Activated CD8-positive, alpha-beta memory T cell treated with anti-CD3 and anti-CD28 coated beads, Interleukin-2, amount 50 U/mL, for 1 hour (primary cell): ENCODE results near the gene CRYBG2.
"Not testable (repeated sequence)": the region's sequence is repeated elsewhere in the genome, so short reads cannot be mapped to it uniquely, and the experiment has no call there.

Experiments used
- DNase-seq: peaks from one replicate; pipeline ENCODE4 v3.0.0-alpha.2; 2020; ENCODE audit errors: extremely low read depth

The CRYBG2 gene

DNA sequence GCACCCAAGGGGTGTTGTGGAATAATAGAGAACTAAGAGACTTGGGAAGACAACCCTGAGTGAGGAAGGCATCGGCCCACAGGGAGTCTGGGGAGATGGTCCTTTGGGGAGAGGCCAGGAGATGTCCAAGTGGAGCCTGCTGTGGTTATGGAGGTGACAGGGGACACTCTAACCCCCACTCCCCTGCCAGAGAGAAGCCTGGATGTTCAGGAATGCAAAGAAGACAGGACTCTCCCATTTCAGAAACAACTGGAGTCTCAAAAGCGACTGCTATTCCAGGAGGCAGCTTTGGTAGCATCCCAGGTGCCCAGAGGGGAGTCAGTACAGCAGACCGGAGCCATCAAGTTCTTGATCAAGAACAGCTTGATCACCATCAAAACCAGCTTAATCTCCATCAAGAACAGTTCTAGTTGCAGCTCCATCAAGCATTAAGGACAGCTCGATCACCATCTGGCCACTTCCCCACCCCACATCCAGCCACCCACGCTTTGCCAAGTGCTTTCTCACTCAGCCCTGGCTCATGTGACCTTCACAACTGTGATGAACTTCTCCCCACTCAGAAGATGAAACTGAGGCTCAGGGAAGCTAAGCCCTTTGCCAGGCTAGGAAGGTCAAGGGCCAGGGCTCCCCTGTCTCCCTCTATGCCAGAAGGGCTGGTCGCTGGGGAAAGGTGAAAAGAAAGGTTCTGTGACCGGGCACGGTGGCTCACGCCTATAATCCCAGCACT, 35.4 kb downstream of the CRYBG2 start:
- no peak for DNase-seq

DNA sequence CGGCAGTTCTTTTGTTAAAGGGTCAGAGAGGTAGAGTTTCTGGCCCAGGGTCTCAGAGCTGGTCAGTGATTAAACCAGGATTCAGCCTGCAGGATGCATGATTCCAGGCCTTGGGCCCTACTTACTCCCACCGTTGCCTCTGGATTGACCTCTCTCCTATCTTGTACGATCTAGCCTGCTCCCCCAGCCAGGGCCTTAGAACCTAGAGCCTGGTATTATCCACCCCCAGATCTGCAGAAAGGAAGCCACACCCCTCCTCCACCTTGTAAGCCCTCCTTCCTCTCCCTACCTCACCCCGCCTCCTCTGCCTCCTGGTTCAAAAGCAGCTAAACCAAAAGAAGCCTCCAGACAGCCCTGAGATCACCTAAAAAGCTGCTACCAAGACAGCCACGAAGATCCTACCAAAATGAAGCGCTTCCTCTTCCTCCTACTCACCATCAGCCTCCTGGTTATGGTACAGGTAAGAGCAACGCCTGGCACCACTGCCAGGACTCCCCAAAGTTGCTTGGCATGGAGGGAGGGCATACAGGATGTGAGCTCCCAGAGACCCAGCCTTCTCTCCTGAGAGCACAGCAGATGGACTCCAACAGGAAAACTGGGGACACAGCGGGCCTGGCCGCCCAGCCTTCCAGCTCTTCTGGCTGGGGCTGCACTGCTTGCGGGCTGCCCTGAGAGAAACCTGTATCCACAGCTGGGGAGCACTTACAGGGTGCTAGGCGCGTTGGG, 36.2 kb downstream of the CRYBG2 start, which contains the start of gene CD52:
CD52 (plus strand) TSS at position 347 of the 726 bp plus-strand sequence; CDS start at position 407, 60 bp downstream.
- peak; percentile 71 for DNase-seq

DNA sequence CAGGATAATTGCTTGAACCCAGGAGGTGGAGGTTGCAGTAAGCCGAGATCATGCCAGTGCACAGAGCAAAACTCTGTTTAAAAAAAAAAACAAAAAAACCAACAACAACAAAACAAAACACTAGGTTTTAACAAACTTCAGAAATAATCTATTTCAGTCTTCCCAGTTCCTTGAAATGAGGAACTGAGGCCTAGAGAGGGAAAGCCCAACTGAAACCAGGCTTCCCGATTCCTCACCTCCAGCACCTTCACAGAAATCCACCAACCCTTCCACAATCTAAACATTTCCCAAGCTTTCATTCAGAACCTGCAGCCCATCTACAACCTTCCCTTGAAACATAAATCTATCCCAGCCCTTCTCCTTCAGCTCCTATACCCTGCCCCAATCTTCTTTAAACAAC, 36.8 kb downstream of the CRYBG2 start:
- no peak for DNase-seq

DNA sequence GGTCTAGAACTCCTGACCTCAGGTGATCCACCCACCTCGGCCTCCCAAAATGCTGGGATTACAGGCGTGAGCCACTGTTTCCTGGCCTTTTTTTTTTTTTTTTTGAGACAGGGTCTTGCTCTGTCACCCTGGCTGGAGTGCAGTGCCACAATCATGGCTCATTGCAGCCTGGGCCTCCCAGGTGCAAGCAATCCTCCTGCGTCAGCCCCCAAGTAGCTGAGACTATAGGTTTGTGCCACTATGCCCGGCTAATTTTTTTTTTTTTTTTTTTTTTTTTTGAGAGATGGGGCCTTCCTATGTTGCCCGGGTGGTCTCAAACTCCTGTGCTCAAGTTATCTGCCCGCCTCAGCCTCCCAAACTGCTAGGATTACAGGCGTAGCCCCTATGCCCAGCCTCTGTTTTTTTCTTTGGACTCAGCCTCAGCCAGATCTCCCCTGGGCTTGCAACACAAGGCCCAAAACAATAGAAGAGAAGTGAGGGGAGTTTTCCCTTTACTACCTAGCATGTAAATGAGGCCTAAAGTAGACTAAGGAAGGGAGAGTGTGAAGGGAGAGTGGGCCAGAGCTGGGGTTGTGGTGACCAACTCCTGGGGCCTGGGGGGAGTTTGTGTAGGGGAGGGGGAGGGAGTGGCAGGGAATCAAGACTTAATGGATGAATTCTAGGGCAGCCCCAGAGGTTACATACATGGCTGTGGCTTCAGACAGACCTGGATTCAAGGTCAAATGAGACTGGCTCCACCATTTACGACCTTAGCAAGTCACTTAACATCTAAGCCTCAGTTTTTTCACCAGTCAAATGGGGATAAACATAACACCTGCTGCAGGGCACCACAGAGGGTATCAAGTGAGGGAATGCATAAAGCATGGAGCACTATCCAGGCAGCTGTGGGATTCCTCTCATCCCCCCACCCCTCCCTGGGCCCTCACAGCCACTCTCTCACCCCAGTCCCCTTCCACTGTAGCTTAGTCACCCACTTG, 37.8 kb downstream of the CRYBG2 start:
- DNase-seq: no peak

DNA sequence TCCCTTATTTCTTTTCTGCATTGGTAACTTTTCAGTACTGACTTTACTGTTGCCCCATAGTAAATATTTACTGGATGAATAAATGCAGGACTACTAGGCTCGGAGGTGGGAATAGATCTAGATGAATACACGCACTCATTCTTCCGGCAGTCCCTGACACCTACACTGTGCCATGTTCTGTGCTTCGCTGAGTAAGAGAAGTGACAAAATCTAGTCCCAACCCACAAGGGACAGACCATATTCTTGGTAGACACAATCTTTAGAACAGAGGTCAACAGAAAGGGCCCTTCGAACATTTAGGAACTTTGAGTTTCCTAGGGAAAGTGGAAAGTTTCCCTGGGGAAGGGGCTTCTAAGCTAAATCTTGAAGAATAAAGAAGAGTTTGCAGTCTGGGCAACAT, 39.4 kb downstream of the CRYBG2 start:
- DNase-seq: no peak

DNA sequence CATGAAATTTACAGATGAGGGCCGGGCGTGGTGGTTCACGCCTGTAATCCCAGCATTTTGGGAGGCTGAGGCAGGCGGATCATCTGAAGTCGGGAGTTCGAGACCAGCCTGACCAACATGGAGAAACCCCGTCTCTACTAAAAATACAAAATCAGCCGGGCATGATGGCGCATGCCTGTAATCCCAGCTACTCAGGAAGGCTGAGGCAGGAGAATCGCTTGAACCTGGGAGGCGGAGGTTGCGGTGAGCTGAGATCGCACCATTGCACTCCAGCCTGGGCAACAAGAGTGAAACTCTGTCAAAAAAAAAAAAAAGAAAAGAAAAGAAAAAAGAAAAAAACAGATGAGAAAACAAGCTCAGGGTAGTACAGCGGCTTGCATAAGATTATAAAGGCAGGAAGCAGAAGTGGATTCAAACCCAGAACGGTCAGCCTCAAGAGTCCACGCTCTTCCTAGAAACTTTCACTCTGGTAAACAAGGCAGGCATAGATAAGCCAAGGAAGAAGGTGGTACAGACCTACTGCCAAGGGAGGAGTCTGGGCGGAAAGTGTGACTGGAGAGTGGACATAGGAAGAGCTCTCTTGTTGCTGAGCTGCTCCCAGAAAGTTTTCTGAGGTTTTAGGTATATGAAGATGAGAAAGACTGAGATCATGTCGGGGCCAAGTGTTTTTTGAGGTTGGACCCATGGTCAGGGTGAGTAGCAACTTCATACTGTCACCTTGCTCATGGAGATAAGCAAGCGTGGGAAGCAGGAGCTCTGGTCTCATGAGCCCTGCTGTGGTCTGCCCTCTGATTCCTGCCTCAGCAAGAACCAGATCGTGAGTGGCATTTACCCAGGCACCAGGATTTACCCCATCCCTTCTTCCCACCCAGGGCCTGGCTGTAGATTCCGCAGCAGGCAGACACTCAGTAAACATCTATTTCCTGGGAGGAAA, 45.7 kb downstream of the CRYBG2 start:
- DNase-seq: not testable (repeated sequence)

DNA sequence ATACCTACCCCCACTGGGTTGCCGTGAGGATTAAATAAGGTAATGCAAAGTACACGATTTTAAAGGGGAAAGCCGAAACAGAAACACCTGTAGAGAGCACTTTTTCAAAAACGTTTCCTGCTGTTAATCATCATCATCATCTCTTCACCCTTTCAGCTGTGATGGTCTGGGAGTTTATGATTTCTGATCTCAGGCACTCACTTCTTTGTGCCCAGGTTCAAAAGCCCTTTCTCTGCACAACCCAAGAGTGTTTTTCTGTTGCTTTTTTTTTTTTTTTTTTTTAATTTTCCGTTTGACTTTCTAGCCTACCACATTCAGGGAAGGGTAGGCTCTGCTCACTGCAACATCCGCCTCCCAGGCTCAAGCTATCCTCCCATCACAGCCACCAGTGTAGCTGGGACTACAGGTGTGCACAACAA, 46.6 kb downstream of the CRYBG2 start:
- no peak for DNase-seq

- DNase-seq: peak; percentile 89
These were observed 47.4 kb downstream of the CRYBG2 start, which contains the start of gene UBXN11 for GRCh38 chr1:26306290-26307229. TSS of gene UBXN11 (minus strand) at chr1:26306636. CDS start at chr1:26302883, 3,753 bp downstream.

DNA sequence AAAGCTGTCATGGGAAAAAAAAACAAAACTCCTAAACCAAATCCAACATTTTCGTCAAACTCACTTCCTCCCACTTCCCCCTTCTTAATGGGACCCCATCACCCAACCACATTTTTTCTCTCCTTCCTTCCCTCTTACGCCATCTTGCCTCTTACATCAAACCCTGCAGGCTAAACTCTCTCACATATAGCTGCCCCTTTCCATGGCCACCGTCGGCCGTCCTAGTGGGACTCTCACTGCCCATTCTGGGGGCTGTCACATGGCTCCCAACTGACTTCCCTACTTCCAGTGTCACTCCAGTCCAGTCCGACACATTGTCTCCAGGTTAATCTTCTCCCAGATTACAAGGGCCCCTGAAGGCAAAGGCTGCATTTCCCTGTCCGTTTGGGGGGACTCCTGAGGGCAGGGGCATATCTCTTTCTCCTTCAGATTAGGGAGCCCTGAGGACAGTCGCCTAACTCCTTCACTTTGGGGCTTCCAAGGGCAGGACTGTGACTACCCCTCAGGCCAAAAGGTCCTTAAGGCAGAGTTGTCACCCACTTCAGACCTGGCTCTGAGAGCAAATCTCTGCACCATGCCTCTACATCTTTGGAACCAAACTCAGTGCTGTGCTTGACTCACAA, 48.2 kb downstream of the CRYBG2 start:
- no peak for DNase-seq

- DNase-seq: no peak
These were observed 51.1 kb downstream of the CRYBG2 start for GRCh38 chr1:26302733-26303405.

DNA sequence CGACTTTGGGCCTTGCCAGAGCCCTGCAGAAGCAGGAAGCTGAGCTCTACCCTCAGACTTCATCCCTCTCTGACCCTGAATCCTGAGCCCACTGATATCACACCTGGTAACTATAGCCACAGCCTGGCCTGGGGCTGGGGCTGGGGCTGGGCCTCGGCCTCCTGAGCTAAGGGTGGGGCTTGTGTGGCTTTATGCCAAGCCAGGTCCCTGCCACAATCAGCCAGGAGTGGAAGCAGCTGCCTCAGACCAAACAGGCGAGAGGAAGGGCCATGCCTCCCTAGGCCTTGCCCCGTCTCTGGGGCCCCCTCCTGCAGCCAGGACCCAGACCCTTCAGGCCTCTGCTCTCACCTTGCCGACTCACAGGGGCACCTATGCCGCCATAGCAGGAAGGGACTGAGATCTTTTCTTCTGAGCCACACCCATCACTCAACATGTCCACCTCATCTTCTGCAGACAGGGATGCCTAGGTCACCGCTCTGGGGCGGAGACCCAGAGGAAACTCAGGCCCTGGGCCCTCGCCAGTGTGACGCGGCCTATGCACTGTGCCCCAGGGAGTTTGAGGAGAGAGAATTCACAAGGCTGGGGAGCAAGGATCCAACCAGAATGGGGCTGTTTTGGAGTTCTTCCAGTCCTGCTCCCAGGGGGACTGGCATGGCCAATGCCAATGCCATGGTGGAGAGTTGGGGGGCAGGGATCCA, 53.2 kb downstream of the CRYBG2 start:
- no peak for DNase-seq

GRCh38 chr1:26297791-26298124, 56.2 kb downstream of the CRYBG2 start:
- DNase-seq: no peak

DNA sequence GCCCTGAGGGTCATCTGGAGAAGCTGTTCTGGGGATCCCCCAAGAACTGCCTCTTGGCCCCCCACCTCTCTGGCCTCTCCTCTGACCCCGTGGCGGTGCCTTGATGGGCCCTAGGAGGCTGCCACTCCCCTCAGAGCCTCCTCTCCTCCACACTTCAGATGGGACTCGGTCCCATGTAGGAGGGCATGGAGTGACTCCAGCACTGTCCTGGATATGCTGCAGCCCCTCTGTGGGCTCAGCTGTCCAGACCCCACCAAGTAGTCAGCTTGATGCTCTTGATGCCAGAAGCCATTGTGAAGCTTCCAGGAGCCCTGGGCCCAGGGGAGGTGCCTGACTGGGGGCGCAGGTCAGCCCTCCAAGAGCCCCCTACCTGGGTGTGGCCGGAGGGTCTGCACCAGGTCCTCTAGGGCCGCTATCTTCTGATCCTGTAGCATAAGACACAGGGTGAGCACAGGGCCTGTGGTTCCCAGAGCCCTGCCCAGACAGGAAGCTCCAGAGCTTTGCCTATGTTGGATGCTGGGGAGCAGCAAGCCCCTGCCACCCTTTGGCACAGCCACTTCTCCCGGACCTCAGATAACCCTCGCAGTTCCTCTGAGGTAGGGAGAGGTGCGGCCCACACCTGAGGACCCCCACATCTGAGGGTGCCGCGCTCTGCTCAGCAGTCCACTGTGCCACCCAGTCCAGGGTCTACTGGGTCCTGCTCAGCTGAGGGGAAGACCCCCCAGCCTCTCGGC, 56.7 kb downstream of the CRYBG2 start:
- DNase-seq: no peak

- no peak for DNase-seq
These were observed 57.4 kb downstream of the CRYBG2 start for GRCh38 chr1:26296340-26297056.

GRCh38 chr1:26295194-26296138, 58.5 kb downstream of the CRYBG2 start:
- DNase-seq: no peak
